Astrocyte of the hippocampus (primary cell): ENCODE measurements around the gene PRPF19.
A peak's percentile ranks its signal among the peaks of the same experiment; 100 is the strongest.

Experiments used
- DNase-seq: peaks from one replicate; pipeline ENCODE4 v3.0.0; 2011; ENCODE audit warnings: low read depth, low spot score

Gene PRPF19

GRCh38 chr11:60937811-60938210 lies 31.4 kb upstream of the PRPF19 start:
- no peak for DNase-seq

- no peak for DNase-seq
Observed at GRCh38 chr11:60937144-60937527, 30.8 kb upstream of the PRPF19 start.

GRCh38 chr11:60936467-60937143 lies 30.2 kb upstream of the PRPF19 start:
- DNase-seq = no peak

- no peak for DNase-seq
Observed at GRCh38 chr11:60935676-60936442, 29.5 kb upstream of the PRPF19 start.

GRCh38 chr11:60934790-60935605 lies 28.6 kb upstream of the PRPF19 start:
- DNase-seq = no peak

DNA sequence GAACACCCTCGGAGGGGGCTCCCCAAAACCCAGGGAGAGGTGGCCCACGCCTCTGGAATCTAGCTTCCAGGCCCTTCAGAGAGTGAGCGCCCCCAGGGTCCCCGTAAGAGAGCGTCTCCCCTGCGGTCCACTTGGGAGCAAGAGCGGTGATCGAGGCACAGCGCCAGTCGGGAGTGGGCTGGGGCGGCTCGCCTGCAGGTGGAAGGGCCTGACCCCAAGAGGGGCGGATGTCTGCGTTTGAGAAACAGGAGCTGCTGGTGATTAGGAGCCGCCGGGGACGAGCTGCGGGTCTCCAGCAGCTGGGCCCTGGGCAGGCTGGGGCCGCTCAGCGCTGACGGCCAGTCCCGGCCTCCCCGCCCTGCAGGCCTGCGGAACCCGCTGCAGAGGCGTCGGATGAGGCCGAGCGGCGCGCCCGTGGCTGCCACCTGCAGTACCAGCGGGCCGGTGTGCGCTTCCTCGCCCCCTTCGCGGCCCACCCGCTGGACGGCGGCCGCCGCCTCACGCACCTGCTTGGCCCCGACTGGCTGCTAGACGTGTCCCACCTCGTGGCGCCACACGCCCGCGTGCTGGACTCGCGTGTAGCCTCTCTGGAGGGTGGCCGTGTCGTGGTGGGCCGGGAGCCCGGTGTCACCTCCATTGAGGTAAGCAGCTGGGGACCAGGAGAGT lies 27.9 kb upstream of the PRPF19 start:
- no peak for DNase-seq

DNA sequence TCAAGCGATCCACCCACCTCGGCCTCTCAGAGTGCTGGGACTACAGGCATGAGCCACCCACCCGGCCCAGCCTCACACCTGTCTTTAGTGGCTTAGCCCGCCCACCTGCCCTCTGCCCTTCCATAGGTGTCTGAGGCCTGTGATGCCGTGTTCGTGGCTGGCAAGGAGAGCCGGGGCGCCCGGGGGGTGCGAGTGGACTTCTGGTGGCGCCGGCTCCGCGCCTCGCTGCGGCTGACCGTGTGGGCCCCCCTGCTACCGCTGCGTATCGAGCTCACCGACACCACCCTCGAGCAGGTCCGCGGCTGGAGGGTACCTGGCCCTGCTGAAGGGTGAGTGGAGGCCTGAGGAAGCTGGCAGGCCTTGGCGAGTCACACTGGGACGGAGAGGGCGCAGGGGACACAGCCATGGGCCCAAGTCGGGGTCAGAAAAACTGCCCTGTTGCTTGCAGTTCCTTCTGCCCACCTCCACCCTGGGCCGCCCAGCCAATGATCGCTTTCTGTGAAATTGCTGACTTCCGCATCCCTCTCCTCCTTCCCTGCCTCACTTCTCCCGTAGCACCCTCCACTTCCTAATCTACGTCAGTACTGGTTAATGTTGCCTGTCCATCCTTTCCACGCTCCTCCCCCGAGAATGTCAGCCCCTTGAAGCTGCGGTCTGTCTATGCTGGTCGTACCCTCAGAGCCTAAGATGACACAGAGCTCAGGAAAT lies 27.2 kb upstream of the PRPF19 start:
- DNase-seq = no peak

DNA sequence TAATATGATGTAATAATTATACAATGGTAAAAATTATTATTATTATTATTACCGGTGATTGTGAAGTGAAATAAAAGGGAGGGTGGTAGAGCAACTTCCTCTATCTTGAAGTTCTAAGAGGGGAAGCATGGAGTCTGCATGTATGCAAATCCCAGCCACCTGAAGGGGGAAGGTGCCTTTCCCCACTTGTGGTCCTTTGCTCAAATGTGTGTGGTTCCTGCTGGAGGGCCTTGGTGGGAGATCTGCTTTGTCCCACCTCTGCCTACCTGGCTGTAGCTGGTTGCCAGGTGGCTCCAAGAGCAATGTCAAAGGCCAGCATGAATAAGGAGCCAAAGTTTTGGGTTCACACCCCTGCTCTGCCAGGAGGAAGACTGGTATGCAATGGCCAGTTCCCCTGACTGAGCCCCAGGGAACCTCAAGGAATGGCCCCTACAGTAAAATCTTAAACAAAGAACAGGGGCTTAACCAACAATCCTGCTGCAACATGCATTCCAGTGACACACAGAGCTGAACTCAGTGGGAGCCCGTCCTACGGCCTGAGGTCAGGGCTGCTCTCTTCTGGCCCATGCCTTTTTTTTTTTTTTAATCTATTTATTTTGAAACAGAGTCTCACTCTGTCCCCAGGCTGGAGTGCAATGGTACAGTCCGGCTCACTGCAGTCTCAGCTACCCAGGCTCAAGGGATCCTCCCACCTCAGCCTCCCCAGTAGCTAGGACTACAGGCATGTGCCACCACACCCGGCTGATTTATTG lies 26.4 kb upstream of the PRPF19 start:
- DNase-seq = no peak

GRCh38 chr11:60931917-60932316 lies 25.5 kb upstream of the PRPF19 start:
- no peak for DNase-seq

GRCh38 chr11:60930394-60930793 lies 24.0 kb upstream of the PRPF19 start:
- DNase-seq = no peak

DNA sequence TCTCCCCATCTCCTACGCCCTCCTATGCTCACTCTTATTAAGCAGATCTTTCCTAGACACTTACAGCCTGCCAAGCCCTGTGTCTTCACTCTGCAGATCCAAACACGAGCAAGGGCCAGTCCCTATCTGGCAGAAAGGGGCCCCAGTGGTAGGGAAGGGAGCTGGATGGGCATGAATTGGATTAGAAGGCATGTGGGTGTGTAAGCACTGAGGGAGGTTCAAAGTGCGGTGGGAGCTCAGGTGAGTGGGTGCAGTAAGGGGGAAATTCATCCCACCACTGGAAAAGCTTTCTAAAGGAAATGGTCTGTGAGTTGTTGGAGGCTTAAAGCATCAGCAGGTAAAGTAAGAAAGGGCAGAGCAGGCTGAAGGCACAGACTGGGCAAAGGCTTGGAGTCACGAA lies 23.4 kb upstream of the PRPF19 start:
- no peak for DNase-seq

- DNase-seq = no peak
Observed at GRCh38 chr11:60928563-60929001, 22.2 kb upstream of the PRPF19 start.

GRCh38 chr11:60927600-60927999 lies 21.2 kb upstream of the PRPF19 start:
- DNase-seq = no peak

- DNase-seq = no peak
Observed at GRCh38 chr11:60927061-60927592, 20.7 kb upstream of the PRPF19 start.

GRCh38 chr11:60926500-60926899 lies 20.1 kb upstream of the PRPF19 start:
- DNase-seq = no peak

- peak; percentile 18 for DNase-seq
Observed at GRCh38 chr11:60925868-60926267, 19.5 kb upstream of the PRPF19 start.

GRCh38 chr11:60924906-60925853 lies 18.8 kb upstream of the PRPF19 start:
- DNase-seq = peak; percentile 29

DNA sequence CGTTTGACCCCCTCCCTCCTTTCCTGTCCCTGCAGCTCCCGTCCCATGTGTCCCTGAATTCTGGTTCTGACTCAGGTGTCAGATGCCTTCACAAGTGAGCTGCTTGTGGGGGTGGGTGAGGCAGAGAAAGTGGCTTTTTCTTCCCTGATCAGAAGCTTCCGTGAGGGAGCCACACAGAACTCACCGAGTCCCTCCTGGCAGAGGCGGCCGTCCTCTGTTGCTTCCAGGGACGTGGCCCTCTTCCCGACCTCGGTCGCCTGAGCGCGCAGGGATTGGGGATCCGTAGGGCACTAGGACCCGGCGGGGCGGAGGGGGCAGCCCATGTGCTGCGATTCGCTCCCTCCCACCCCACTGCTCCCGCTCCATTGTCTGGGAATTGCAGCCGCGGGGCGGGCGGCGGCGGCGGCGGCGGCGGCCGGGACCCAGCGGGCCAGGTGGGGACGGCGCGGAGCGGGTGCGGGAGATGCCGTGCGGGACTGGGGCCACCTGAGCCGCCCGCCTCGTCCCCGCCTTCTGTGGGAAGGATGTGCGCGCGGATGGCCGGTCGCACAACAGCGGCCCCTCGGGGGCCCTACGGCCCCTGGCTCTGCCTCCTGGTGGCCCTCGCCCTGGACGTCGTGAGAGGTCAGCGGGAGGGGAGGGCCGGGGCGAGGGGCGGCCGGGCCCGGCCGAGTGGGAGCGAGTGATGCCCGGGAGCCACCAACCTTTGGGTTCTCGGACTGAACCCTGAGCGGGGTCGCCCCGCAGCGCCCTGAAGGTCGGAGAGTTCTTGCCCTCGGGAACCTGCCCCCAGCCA lies 17.9 kb upstream of the PRPF19 start, which contains the start of gene TMEM132A:
TMEM132A (plus strand) TSS at position 351 of the 796 bp plus-strand sequence; CDS start at position 525, 174 bp downstream.
- peak; percentile 89 for DNase-seq
